Thoracic aorta (tissue), 2 donors: ENCODE data around the gene CD37. TPM values are rescaled to one million over a fixed set of nuclear protein-coding genes. Genes with fewer than 3 reads are reported as not detected.
"Not testable (repeated sequence)": the region's sequence is repeated elsewhere in the genome, so short reads cannot be mapped to it uniquely, and the experiment has no call there.

Experiments
- ATAC-seq: fragments of 150-250 bp; one replicate; pipeline ENCODE4 v1.8.0; 2017; ENCODE audit warnings: low read depth; ENCODE audit not compliant: insufficient number of reproducible peaks, low FRiP score
- DNase-seq: peaks from one replicate; pipeline ENCODE4 v3.0.0-alpha.2; 2020; ENCODE audit warnings: low spot score
- H3K27ac ChIP-seq, 2 donors: fragments of 200-600 bp; sonication (generic); 1 replicate in 1 of 2; 2 replicates in 1 of 2; pipeline ENCODE4 v1.5.1; 2016; ENCODE audit warnings: mild to moderate bottlenecking in 2 of 2, moderate library complexity in 2 of 2
- H3K27me3 ChIP-seq: fragments of 200-600 bp; sonication (generic); replicated peaks from 2 replicates; pipeline ENCODE4 v1.6.0; 2016; ENCODE audit warnings: mild to moderate bottlenecking; ENCODE audit not compliant: insufficient read depth
- H3K36me3 ChIP-seq: fragments of 200-600 bp; sonication (generic); one replicate; pipeline ENCODE4 v1.5.1; 2016
- H3K4me1 ChIP-seq, 2 donors: fragments of 200-600 bp; sonication (generic); 1 replicate in 1 of 2; 2 replicates in 1 of 2; pipeline versions ENCODE4 v1.5.1 to v1.6.0; 2016; ENCODE audit warnings: low read depth in 2 of 2, mild to moderate bottlenecking in 1 of 2; ENCODE audit not compliant: control insufficient read depth in 1 of 2
- H3K4me3 ChIP-seq: fragments of 200-600 bp; sonication (generic); 2 replicates; pipeline ENCODE4 v1.5.1; 2016; ENCODE audit warnings: mild to moderate bottlenecking
- H3K9me3 ChIP-seq: fragments of 200-600 bp; sonication (generic); 2 replicates; pipeline ENCODE4 v1.5.1; 2016
- CTCF ChIP-seq: fragments of 200-600 bp; sonication (generic); IDR thresholded peaks from one replicate; pipeline ENCODE4 v1.5.1; 2019; ENCODE audit warnings: antibody characterized with exemption
- total RNA-seq, 2 donors: library from RNA; depleted of rRNA; stranded (reverse); fragments of >200 nt; gene quantifications; one replicate each; pipeline versions ENCODE4 v1.1.0 to v1.2.3, GENCODE V29; 2016

The CD37 gene
- total RNA-seq, 2 donors from 2014 or later = 29.8 to 33.0 TPM

GRCh38 chr19:49326165-49326704, 9.0 kb upstream of the CD37 start:
- Histone ChIP-seq H3K27me3 (no peaks in the 10 kb centered on the region), H3K4me1 (no peaks in the 10 kb centered on the region), H3K36me3 (no peaks in the 10 kb centered on the region), H3K27ac (no peak overlapping the region), H3K9me3 (peaks cover 3% of the 10 kb centered on the region), H3K4me3 (no peak overlapping the region)
- no peak for TF ChIP-seq CTCF
- DNase-seq (no peak), ATAC-seq (no peak)

GRCh38 chr19:49327878-49328544, 7.2 kb upstream of the CD37 start:
- Histone ChIP-seq H3K36me3 (no peaks in the 10 kb centered on the region), H3K4me1 (no peaks in the 10 kb centered on the region), H3K4me3 (no peak overlapping the region), H3K27me3 (no peaks in the 10 kb centered on the region), H3K27ac (no peak overlapping the region), H3K9me3 (peaks cover 1% of the 10 kb centered on the region)
- no peak for DNase-seq
- peak; percentile 30 for TF ChIP-seq CTCF
- no peak for ATAC-seq

GRCh38 chr19:49328741-49329140, 6.5 kb upstream of the CD37 start:
- no peaks in the 10 kb centered on the region for H3K27me3 ChIP-seq
- no peak for DNase-seq
- TF ChIP-seq CTCF = no peak

GRCh38 chr19:49331187-49331586, 4.0 kb upstream of the CD37 start:
- not testable (repeated sequence) for DNase-seq, H3K4me3 ChIP-seq, H3K27me3 ChIP-seq, H3K36me3 ChIP-seq, H3K9me3 ChIP-seq, ATAC-seq, H3K4me1 ChIP-seq, H3K27ac ChIP-seq

More at GRCh38 chr19:49328741-49329140, 6.5 kb upstream of the CD37 start:
- H3K9me3 ChIP-seq = no peaks in the 10 kb centered on the region
- H3K27ac ChIP-seq = no peak overlapping the region
- no peak overlapping the region for H3K4me3 ChIP-seq
- H3K36me3 ChIP-seq = no peaks in the 10 kb centered on the region
- no peaks in the 10 kb centered on the region for H3K4me1 ChIP-seq
- no peak for ATAC-seq

- no peaks in the 10 kb centered on the region for H3K27me3 ChIP-seq
- H3K9me3 ChIP-seq = no peaks in the 10 kb centered on the region
- TF ChIP-seq CTCF = no peak
- ATAC-seq (no peak), DNase-seq (no peak)
- H3K27ac ChIP-seq = no peak overlapping the region
- H3K4me3 ChIP-seq = no peak overlapping the region
- H3K36me3 ChIP-seq = no peaks in the 10 kb centered on the region
- H3K4me1 ChIP-seq = no peaks in the 10 kb centered on the region
These were observed 3.6 kb upstream of the CD37 start for GRCh38 chr19:49331616-49332055.

- not testable (repeated sequence) for H3K36me3 ChIP-seq, H3K27me3 ChIP-seq
These were observed 2.4 kb upstream of the CD37 start for GRCh38 chr19:49332691-49333417.

More at GRCh38 chr19:49332691-49333417, 2.4 kb upstream of the CD37 start:
- H3K27ac ChIP-seq, H3K9me3 ChIP-seq, H3K4me3 ChIP-seq, ATAC-seq, H3K4me1 ChIP-seq, DNase-seq: not testable (repeated sequence)
